GM23338 (cell line): ENCODE data around the gene OR4C45.

ENCODE experiments used
- CREB1 ChIP-seq: fragments of 250-450 bp; sonication (Bioruptor Pico); IDR thresholded peaks from 2 replicates; pipeline ENCODE4 v1.5.0; 2020; ENCODE audit warnings: low read depth, mild to moderate bottlenecking, moderate library complexity
- CTCF ChIP-seq, 2 experiments: fragments of 200-600 bp in 1 of 2; sonication (generic) in 1 of 2; conservative IDR thresholded peaks; 2 replicates each; pipeline versions ENCODE4 v1.5.1 to v1.6.1; 2016 to 2017; ENCODE audit warnings: antibody characterized with exemption in 2 of 2, low read depth in 2 of 2, mild to moderate bottlenecking in 2 of 2, moderate library complexity in 1 of 2
- ETS1 ChIP-seq: IDR thresholded peaks from 2 replicates; pipeline ENCODE4 v1.6.1; 2016; ENCODE audit warnings: antibody characterized with exemption
- EZH2 ChIP-seq: fragments of 200-600 bp; sonication (generic); IDR thresholded peaks from one replicate; pipeline ENCODE4 v1.8.0; 2017; ENCODE audit warnings: antibody characterized with exemption, mild to moderate bottlenecking, low read depth; ENCODE audit not compliant: unreplicated experiment
- EZH2phosphoT487 ChIP-seq: fragments of 200-600 bp; sonication (generic); IDR thresholded peaks from one replicate; pipeline ENCODE4 v1.8.1; 2018; ENCODE audit warnings: antibody characterized with exemption; ENCODE audit not compliant: unreplicated experiment
- JUNB ChIP-seq: IDR thresholded peaks from one replicate; pipeline ENCODE4 v1.6.1; 2016; ENCODE audit warnings: antibody characterized with exemption; ENCODE audit not compliant: unreplicated experiment
- POLR2AphosphoS5 ChIP-seq: IDR thresholded peaks from 2 replicates; pipeline ENCODE4 v1.6.1; 2016; ENCODE audit warnings: antibody characterized with exemption, low read depth
- REST ChIP-seq: IDR thresholded peaks from one replicate; pipeline ENCODE4 v1.6.1; 2018; ENCODE audit warnings: antibody characterized with exemption; ENCODE audit not compliant: unreplicated experiment
- ZNF114 ChIP-seq: fragments of 250-450 bp; sonication (Bioruptor Pico); IDR thresholded peaks from 2 replicates; pipeline ENCODE4 v1.5.0; 2020; ENCODE audit warnings: mild to moderate bottlenecking, moderate library complexity

GRCh38 chr11:50078001-50078400, 45.3 kb downstream of the OR4C45 start:
- TF ChIP-seq POLR2AphosphoS5 (no peak), CTCF (conservative IDR thresholded peaks at IDR 0.05; ENCODE audit: low read depth in 2 of 2) (no peak), ETS1 (no peak), CREB1 (CRISPR knock-in tag) (no peak), EZH2 (no peak), JUNB (no peak), EZH2phosphoT487 (no peak), ZNF114 (CRISPR knock-in tag) (no peak), REST (no peak)
